IMR-90 (cell line): ENCODE results near the gene FRMD3. TPM values are rescaled to one million over a fixed set of nuclear protein-coding genes. Genes with fewer than 3 reads are reported as not detected.

Source experiments
- ATAC-seq: fragments of 200-7000 bp; cut with Tn5 transposase; 2 replicates; pipeline ENCODE4 v1.9.1; 2020; ENCODE audit warnings: low read depth, mild to moderate bottlenecking, moderate library complexity
- BruUV-seq: library from RNA; stranded (reverse); fragments of 400-500 nt; replicated peaks from 2 replicates; lab custom pipeline; 2021; lab: Mats Ljungman, UMichigan
- CTCF ChIA-PET: fragments of 300-600 bp; formaldehyde crosslinking; extraction: SDS; loops from one replicate; lab custom pipeline; 2021; ENCODE audit warnings: antibody characterized with exemption; lab: Yijun Ruan, JAX
- POLR2A ChIA-PET: fragments of 300-600 bp; sonication (Branson Sonifier 250); formaldehyde crosslinking; loops from one replicate; lab custom pipeline; 2022; ENCODE audit warnings: antibody characterized with exemption; ENCODE audit not compliant: unreplicated experiment; lab: Charles Lee
- DNase-seq: peaks from one replicate; pipeline ENCODE4 v3.0.0; 2013
- H2AFZ ChIP-seq: replicated peaks from 2 replicates; pipeline ENCODE3; 2013; ENCODE audit warnings: low read length, mild to moderate bottlenecking; ENCODE audit not compliant: poor library complexity
- H2AK5ac ChIP-seq: 2 replicates; pipeline ENCODE4 v1.6.1; 2013; ENCODE audit warnings: low read depth, low read length, inconsistent platforms
- H2AK9ac ChIP-seq: replicated peaks from 2 replicates; pipeline ENCODE3; 2013; ENCODE audit warnings: mild to moderate bottlenecking, low read depth, low read length, moderate library complexity; ENCODE audit not compliant: poor library complexity
- H2BK120ac ChIP-seq: 2 replicates; pipeline ENCODE4 v1.6.1; 2013; ENCODE audit warnings: low read depth, low read length, inconsistent platforms
- H2BK15ac ChIP-seq: 3 replicates; pipeline ENCODE4 v1.6.1; 2013; ENCODE audit warnings: low read depth, low read length, inconsistent platforms
- H2BK20ac ChIP-seq: 2 replicates; pipeline ENCODE4 v1.6.1; 2013; ENCODE audit warnings: low read depth, mild to moderate bottlenecking, inconsistent platforms, low read length, moderate library complexity
- H2BK5ac ChIP-seq: 2 replicates; pipeline ENCODE4 v1.6.1; 2013; ENCODE audit warnings: mild to moderate bottlenecking, low read depth, low read length, inconsistent platforms; ENCODE audit not compliant: poor library complexity, severe bottlenecking
- H3K14ac ChIP-seq: replicated peaks from 2 replicates; pipeline ENCODE4 v1.6.1; 2013; ENCODE audit warnings: low read depth, low read length, inconsistent platforms
- H3K18ac ChIP-seq: 2 replicates; pipeline ENCODE4 v1.6.1; 2013; ENCODE audit warnings: low read depth, low read length, control low read depth
- H3K23ac ChIP-seq: 2 replicates; pipeline ENCODE4 v1.6.1; 2013; ENCODE audit warnings: low read depth, low read length, inconsistent platforms
- H3K27ac ChIP-seq: 2 replicates; pipeline ENCODE4 v1.5.1; 2013; ENCODE audit warnings: mild to moderate bottlenecking, control low read depth, low read length; ENCODE audit not compliant: insufficient read depth
- H3K27me3 ChIP-seq: 2 replicates; pipeline ENCODE4 v1.6.1; 2013; ENCODE audit warnings: low read length; ENCODE audit not compliant: control insufficient read depth, insufficient read depth
- H3K36me3 ChIP-seq: 2 replicates; pipeline ENCODE4 v1.6.1; 2013; ENCODE audit warnings: low read length, mixed read lengths; ENCODE audit not compliant: control insufficient read depth, insufficient read depth
- H3K4ac ChIP-seq: 2 replicates; pipeline ENCODE4 v1.6.1; 2013; ENCODE audit warnings: low read depth, low read length, inconsistent platforms
- H3K4me1 ChIP-seq: 2 replicates; pipeline ENCODE4 v1.6.1; 2013; ENCODE audit warnings: low read length, mixed read lengths; ENCODE audit not compliant: control insufficient read depth, insufficient read depth
- H3K4me2 ChIP-seq: 2 replicates; pipeline ENCODE4 v1.6.1; 2013; ENCODE audit warnings: low read depth, mild to moderate bottlenecking, control low read depth, low read length, moderate library complexity
- H3K4me3 ChIP-seq: 2 replicates; pipeline ENCODE4 v1.5.1; 2013; ENCODE audit warnings: low read depth, mild to moderate bottlenecking, control low read depth, low read length, moderate library complexity; ENCODE audit not compliant: insufficient read depth
- H3K56ac ChIP-seq: 2 replicates; pipeline ENCODE4 v1.6.1; 2013; ENCODE audit warnings: low read length, inconsistent platforms; ENCODE audit not compliant: insufficient read depth; ENCODE audit errors: extremely low read depth
- H3K79me1 ChIP-seq, 2 experiments: 2 replicates each; pipeline ENCODE4 v1.6.1; 2013; ENCODE audit warnings: low read length in 2 of 2, inconsistent platforms in 1 of 2, low read depth in 1 of 2
- H3K9ac ChIP-seq: 2 replicates; pipeline ENCODE4 v1.6.1; 2013; ENCODE audit warnings: low read depth, low read length, control low read depth
- H3K9me1 ChIP-seq: 2 replicates; pipeline ENCODE4 v1.6.1; 2013; ENCODE audit warnings: low read length, inconsistent platforms; ENCODE audit not compliant: insufficient read depth
- H3K9me3 ChIP-seq: 2 replicates; pipeline ENCODE4 v1.6.1; 2013; ENCODE audit warnings: low read length; ENCODE audit not compliant: control insufficient read depth, insufficient read depth
- H4K20me1 ChIP-seq: 2 replicates; pipeline ENCODE4 v1.6.1; 2013; ENCODE audit warnings: low read length, inconsistent platforms; ENCODE audit not compliant: insufficient read depth
- H4K5ac ChIP-seq: 2 replicates; pipeline ENCODE4 v1.6.1; 2013; ENCODE audit warnings: mild to moderate bottlenecking, low read depth, low read length, control low read depth
- H4K8ac ChIP-seq, 2 experiments: 2 replicates each; pipeline ENCODE4 v1.6.1; 2013; ENCODE audit warnings: low read depth in 2 of 2, low read length in 2 of 2, control low read depth in 1 of 2, inconsistent platforms in 1 of 2
- H4K91ac ChIP-seq: 2 replicates; pipeline ENCODE4 v1.6.1; 2013; ENCODE audit warnings: low read depth, low read length, inconsistent platforms; ENCODE audit not compliant: insufficient read depth
- BHLHE40 ChIP-seq: fragments of 150-350 bp; IDR thresholded peaks from 2 replicates; pipeline ENCODE4 v1.6.1; 2016; ENCODE audit warnings: mild to moderate bottlenecking, low read depth, low read length
- CEBPB ChIP-seq: IDR thresholded peaks from 2 replicates; pipeline ENCODE4 v1.6.1; 2012; ENCODE audit warnings: low read depth, low read length, improper control_type of control experiment
- CHD1 ChIP-seq: IDR thresholded peaks from 2 replicates; pipeline ENCODE4 v1.6.1; 2012; ENCODE audit warnings: low read depth, low read length, improper control_type of control experiment
- ELK1 ChIP-seq: fragments of 150-350 bp; IDR thresholded peaks from 2 replicates; pipeline ENCODE4 v1.6.1; 2016; ENCODE audit warnings: low read depth, mild to moderate bottlenecking, low read length, moderate library complexity, borderline replicate concordance
- FOS ChIP-seq: fragments of 150-350 bp; IDR thresholded peaks from 2 replicates; pipeline ENCODE4 v1.6.1; 2016; ENCODE audit warnings: low read depth, low read length
- MAFK ChIP-seq: IDR thresholded peaks from 2 replicates; pipeline ENCODE4 v1.6.1; 2012; ENCODE audit warnings: low read depth, low read length, improper control_type of control experiment
- MAZ ChIP-seq: IDR thresholded peaks from 2 replicates; pipeline ENCODE4 v1.6.1; 2012; ENCODE audit warnings: low read depth, mild to moderate bottlenecking, low read length, improper control_type of control experiment, moderate library complexity, borderline replicate concordance
- MXI1 ChIP-seq: IDR thresholded peaks from 2 replicates; pipeline ENCODE4 v1.6.1; 2012; ENCODE audit warnings: low read depth, mild to moderate bottlenecking, low read length, moderate library complexity, borderline replicate concordance
- NFE2L2 ChIP-seq: fragments of 150-350 bp; IDR thresholded peaks from 2 replicates; pipeline ENCODE4 v1.6.1; 2016; ENCODE audit warnings: low read depth, mild to moderate bottlenecking, low read length
- POLR2A ChIP-seq: IDR thresholded peaks from 2 replicates; pipeline ENCODE4 v1.6.1; 2012; ENCODE audit warnings: mild to moderate bottlenecking, low read depth, low read length
- RAD21 ChIP-seq: IDR thresholded peaks from 2 replicates; pipeline ENCODE4 v1.6.1; 2012; ENCODE audit warnings: low read length, improper control_type of control experiment
- RCOR1 ChIP-seq: IDR thresholded peaks from 2 replicates; pipeline ENCODE4 v1.6.1; 2012; ENCODE audit warnings: mild to moderate bottlenecking, low read length, improper control_type of control experiment; ENCODE audit not compliant: insufficient replicate concordance
- RFX5 ChIP-seq: IDR thresholded peaks from 2 replicates; pipeline ENCODE4 v1.8.0; 2012; ENCODE audit warnings: low read depth, mild to moderate bottlenecking, low read length, moderate library complexity
- SMC3 ChIP-seq: fragments of 150-350 bp; IDR thresholded peaks from 2 replicates; pipeline ENCODE4 v1.6.1; 2016; ENCODE audit warnings: low read depth, mild to moderate bottlenecking, antibody characterized with exemption, low read length, moderate library complexity
- USF2 ChIP-seq: fragments of 150-350 bp; IDR thresholded peaks from 2 replicates; pipeline ENCODE4 v1.6.1; 2017; ENCODE audit warnings: mild to moderate bottlenecking, antibody characterized with exemption, low read length, low read depth
- WGBS, 2 experiments: methylation state at CpG; one replicate each; pipeline versions ENCODE4 v1.1.5 to v1.1.7; 2013; ENCODE audit warnings: missing lambda C conversion rate in 2 of 2; ENCODE audit not compliant: insufficient read length in 1 of 2; ENCODE audit errors: extremely low coverage in 2 of 2; 5-methylcytosine and 5-hydroxymethylcytosine counted together
- dilution Hi-C: fragments of 300-500 bp; cut with HindIII; formaldehyde crosslinking; loops from one replicate; pipeline ENCODE4 v1.14.3; 2018; ENCODE audit warnings: low sequenced_read_pairs; ENCODE audit not compliant: unreplicated experiment
- in situ Hi-C: fragments of 300-500 bp; cut with MboI; formaldehyde crosslinking; loops from 3 replicates; pipeline ENCODE4 v1.14.3; 2019; ENCODE audit warnings: low sequenced_read_pairs, inconsistent platforms, mixed read lengths
- intact Hi-C: fragments of 100-400 bp; cut with micrococcal nuclease; formaldehyde crosslinking; loops from 2 replicates; pipeline ENCODE4 v1.10.0; 2022
- polyA plus RNA-seq, 3 experiments: library from polyadenylated mRNA; depleted of rRNA; stranded (reverse); fragments of >200 nt; gene quantifications; 2 replicates each; pipeline ENCODE4 v1.2.3, GENCODE V29; 2012; ENCODE audit warnings: low replicate concordance in 1 of 3
- total RNA-seq: library from RNA; depleted of rRNA; stranded (reverse); fragments of >200 nt; gene quantifications from 2 replicates; pipeline ENCODE4 v1.2.3, GENCODE V29; 2012
- TF ChIP-seq, protein P1 (sequence below): conservative IDR thresholded peaks from 2 replicates; pipeline ENCODE4 v1.5.1; 2012; ENCODE audit warnings: mild to moderate bottlenecking, low read depth, low read length, improper control_type of control experiment

The FRMD3 gene
- total and polyA plus RNA-seq, 2 of the 4 experiments (the other 2 are of a cell fraction), result 0.02 to 0.18 TPM

DNA sequence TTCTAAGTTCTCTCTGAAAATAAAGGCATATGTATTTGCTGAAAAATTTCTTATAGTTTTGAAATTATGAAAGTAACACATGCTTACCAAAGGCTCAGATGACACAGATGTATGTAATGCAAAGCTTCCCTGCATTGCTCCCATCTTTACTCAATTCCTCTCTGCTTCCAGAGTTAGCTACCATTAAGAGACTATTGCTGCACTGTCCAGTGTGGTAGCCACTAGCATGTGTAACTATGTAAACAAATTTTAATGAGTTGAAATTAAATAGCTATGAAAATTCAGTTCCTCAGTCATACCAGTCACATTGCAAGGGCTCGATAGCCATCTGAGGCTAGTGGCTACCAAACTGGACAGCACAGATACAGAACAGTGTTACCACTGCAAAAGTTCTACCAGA, 17.9 kb downstream of the FRMD3 start:
- no peak overlapping the region for H3K18ac ChIP-seq
- no peak overlapping the region for H3K56ac ChIP-seq
- intact Hi-C loops, result no loop called here
- no peak overlapping the region for H2BK20ac ChIP-seq
- no peak overlapping the region for H4K5ac ChIP-seq
- no peak overlapping the region for H3K27ac ChIP-seq
- no peaks in the 10 kb centered on the region for H3K9me3 ChIP-seq
- H3K9ac ChIP-seq, result no peak overlapping the region
- no CpG with 5 or more reads among the region's 1 CpG for WGBS, 2 experiments
- no TSS peak for BruUV-seq
- ChIA-PET CTCF (no interaction called here), POLR2A (no interaction called here)
- DNase-seq (no peak), ATAC-seq (no peak)
- no peak overlapping the region for H4K8ac ChIP-seq
- no peak overlapping the region for H3K4me2 ChIP-seq
- no peak overlapping the region for H3K4me3 ChIP-seq
- no peak overlapping the region for H2BK15ac ChIP-seq
- H3K36me3 ChIP-seq, result no peaks in the 10 kb centered on the region
- H2AK5ac ChIP-seq, result no peak overlapping the region
- H3K14ac ChIP-seq, result no peak overlapping the region
- no peak overlapping the region for H2AFZ ChIP-seq
- H2BK5ac ChIP-seq, result no peak overlapping the region
- H4K91ac ChIP-seq, result no peak overlapping the region
- H3K4me1 ChIP-seq, result no peaks in the 10 kb centered on the region
- H3K9me1 ChIP-seq, result no peaks in the 10 kb centered on the region
- dilution Hi-C loops, result no loop called here
- in situ Hi-C loops, result no loop called here
- no peak overlapping the region for H2AK9ac ChIP-seq
- no peaks in the 10 kb centered on the region for H3K27me3 ChIP-seq
- no peak overlapping the region for H3K23ac ChIP-seq
- H3K4ac ChIP-seq, result no peak overlapping the region
- H3K79me1 ChIP-seq, result no peaks in the 10 kb centered on the region
- H2BK120ac ChIP-seq, result no peak overlapping the region
- no peak for TF ChIP-seq FOS
- TF ChIP-seq, protein P1, sequence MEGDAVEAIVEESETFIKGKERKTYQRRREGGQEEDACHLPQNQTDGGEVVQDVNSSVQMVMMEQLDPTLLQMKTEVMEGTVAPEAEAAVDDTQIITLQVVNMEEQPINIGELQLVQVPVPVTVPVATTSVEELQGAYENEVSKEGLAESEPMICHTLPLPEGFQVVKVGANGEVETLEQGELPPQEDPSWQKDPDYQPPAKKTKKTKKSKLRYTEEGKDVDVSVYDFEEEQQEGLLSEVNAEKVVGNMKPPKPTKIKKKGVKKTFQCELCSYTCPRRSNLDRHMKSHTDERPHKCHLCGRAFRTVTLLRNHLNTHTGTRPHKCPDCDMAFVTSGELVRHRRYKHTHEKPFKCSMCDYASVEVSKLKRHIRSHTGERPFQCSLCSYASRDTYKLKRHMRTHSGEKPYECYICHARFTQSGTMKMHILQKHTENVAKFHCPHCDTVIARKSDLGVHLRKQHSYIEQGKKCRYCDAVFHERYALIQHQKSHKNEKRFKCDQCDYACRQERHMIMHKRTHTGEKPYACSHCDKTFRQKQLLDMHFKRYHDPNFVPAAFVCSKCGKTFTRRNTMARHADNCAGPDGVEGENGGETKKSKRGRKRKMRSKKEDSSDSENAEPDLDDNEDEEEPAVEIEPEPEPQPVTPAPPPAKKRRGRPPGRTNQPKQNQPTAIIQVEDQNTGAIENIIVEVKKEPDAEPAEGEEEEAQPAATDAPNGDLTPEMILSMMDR, result no peak
- TF ChIP-seq POLR2A, result no peak
- no peak for TF ChIP-seq MAZ
- no peak for TF ChIP-seq USF2
- no peak for TF ChIP-seq BHLHE40
- TF ChIP-seq RCOR1, result no peak
- TF ChIP-seq MAFK, result no peak
- no peak for TF ChIP-seq CEBPB
- no peak for TF ChIP-seq SMC3
- no peak for TF ChIP-seq RAD21
- no peak for TF ChIP-seq ELK1
- TF ChIP-seq RFX5, result no peak
- TF ChIP-seq CHD1, result no peak
- no peak for TF ChIP-seq NFE2L2
- TF ChIP-seq MXI1, result no peak
- no peaks in the 10 kb centered on the region for H4K20me1 ChIP-seq
